HG02642 (cell line): ENCODE data around the gene RSPH1.
A peak's percentile ranks its signal among the peaks of the same experiment; 100 is the strongest.

Source experiments
- ATAC-seq: cut with Tn5 transposase; IDR thresholded peaks from one replicate; pipeline ENCODE4 v1.9.1; 2021; ENCODE audit warnings: mild to moderate bottlenecking; ENCODE audit not compliant: unreplicated experiment, poor library complexity

The RSPH1 gene

DNA sequence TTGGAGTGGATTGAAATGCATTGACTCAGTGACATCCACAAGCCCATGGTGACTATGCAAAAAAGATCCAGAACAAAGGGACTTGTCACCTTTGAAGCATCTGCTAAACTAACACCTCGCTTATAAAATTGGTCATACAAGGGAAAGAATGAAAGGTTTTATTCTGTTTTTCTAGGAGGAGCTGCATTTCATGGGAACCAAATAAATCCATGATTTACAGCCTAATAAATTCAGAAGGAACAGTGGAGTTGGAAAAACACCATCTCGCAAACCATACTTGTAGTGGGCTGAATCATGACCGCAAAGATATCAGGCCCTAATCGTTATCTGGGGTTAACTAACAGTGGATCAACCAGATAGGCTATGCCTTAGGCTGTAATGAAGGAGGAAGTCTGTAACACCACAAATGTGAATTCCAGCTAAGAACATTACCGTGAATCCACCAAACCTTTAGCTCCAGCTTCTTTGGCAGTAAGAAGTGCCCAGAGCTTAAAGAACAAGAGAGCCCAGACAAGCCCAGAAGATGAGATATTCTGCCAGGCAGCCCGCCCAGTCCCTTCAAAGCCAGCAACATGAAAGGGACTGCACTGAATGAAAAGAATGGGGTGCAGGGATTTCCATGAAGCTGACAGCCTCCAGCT, 27.4 kb downstream of the RSPH1 start:
- no peak for ATAC-seq

DNA sequence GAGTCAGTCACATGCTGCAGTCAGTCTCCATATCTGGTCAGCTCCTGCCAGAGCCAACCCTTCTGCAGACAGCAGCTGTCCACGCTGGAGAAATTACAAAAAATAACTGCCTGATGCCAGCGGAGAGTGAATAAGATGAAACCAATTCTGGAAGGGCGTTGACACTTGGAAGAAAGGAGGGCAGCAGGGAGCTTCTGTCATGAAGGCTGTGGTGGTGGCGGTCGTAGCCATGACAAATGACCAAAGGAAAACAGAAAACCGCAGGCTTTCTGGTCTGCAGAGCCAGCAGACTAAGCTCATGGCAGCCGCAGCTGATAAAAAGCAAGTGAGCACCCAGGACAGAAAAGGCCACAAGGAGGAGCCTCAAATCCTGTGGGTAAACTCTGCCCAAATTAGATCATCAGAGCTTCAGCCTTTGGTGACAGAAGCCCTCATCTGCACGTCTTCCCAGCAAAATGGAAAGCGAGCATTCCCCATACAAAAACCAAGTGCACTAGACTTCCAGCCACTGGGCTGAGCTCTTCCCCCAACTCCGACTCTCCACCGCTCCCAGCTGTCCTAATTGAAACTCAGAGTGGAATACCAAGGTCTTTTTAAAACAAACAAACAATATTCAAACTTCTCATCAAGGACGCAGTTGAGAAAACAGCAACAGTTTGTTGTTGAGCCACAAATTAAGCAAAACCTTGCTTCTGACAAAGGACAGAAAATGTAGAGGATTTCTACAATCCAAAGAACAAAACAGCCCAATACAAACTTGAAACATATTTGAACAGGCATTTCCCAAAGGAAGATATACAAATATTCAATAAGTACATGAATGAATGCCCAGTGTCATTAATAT, 28.7 kb downstream of the RSPH1 start:
- no peak for ATAC-seq

DNA sequence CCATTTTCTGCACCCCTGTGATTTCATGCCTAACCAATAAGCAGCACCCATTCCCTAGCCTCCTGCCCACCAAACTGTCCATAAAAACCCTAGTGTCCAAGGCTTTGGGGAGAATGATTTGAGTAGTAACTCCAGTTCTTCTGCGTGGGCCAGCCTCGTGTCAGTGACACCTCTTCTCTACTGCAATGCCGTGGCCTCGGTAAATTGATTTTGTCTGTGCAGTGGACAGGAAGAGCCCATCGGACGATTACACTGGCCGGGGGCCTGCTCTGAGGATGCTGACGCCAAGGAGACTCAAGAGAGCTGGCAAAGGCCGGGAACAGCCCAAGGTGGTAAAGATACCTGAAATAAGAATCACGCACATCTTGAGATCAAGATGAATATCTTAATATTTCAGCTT, 29.3 kb downstream of the RSPH1 start:
- ATAC-seq, result no peak

DNA sequence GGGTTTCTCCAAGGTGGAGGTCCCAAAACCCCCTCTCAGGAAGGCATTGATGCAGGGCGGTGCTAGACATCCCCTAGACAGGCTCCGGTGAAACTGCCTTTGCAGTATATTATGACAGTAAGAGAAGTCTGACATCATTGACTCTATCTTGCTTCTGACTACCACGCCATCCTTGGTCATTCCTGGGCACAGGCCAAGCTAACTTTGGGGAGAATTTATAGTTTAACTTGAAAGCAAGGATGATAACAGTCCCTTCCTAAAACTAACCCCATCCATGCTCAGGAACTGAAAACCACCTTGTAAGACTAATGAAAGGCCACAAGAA, 30.3 kb downstream of the RSPH1 start:
- no peak for ATAC-seq

DNA sequence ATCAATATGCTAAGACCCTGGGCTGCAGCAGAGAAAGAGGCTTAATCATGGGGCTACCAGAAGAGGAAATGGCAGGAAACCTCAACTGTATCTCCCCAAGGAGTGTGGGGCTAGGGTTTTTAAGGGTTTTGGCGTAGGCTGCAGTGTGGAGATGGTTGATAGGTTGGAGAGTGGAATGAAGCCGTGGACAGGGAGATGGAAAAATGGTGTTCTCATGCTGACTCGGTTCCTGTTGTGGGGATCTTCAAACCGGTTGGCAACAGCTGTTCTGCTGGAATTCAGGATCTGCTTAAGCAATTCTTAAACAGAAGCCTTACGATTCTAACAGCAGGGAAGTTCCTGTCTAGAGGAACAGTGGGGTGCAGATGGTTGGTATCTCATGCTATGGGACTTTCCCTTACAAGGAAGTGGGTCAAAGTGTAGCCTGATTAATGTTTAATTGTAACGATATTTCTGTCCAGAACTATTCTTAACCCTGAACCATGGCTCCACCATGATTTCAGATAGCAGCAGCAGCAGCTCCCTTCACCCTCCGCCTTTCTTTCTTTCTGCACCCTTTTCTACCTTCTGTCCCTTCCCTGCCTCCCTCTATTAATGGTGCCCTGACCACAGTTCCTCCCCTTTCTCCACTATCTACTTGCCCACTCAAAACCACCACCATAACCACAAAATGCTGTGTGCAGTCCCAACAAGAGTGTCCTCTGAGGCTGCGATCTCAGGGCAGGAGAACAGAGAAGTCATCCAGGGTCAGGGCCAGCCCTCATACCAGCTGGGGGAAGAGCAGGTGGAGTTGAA, 30.8 kb downstream of the RSPH1 start:
- peak; percentile 26 for ATAC-seq

DNA sequence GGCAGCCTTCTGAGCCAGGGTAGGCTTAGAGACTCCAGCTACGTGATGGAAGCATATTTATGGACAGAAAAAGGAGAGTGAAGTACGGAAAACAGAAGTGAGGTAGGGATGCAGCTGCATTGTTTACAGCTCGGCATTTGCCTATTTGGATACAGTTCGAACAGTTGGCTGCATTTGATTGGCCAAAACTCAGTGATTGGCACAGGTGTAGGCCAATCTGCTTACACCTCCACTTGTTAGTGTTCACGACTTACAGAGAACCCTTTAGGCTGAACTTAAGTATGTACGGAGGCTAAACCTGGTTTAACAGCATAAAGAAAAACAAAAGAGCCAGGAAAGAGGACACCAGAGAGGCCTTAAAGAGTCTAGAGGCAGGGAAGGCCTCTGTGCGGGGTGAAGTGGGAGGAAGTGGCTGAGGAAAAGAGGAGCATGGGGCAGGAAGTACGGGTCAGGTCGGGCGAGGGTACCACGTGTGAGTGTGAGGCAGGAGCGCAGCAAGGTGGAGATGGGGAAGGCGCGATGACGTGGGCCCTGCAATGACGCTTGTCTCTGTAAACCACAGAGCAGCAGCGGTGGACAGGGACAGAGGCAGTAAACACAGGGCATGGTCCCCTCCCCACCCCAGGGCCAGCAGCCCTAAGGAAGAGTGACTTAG, 32.0 kb downstream of the RSPH1 start:
- no peak for ATAC-seq

DNA sequence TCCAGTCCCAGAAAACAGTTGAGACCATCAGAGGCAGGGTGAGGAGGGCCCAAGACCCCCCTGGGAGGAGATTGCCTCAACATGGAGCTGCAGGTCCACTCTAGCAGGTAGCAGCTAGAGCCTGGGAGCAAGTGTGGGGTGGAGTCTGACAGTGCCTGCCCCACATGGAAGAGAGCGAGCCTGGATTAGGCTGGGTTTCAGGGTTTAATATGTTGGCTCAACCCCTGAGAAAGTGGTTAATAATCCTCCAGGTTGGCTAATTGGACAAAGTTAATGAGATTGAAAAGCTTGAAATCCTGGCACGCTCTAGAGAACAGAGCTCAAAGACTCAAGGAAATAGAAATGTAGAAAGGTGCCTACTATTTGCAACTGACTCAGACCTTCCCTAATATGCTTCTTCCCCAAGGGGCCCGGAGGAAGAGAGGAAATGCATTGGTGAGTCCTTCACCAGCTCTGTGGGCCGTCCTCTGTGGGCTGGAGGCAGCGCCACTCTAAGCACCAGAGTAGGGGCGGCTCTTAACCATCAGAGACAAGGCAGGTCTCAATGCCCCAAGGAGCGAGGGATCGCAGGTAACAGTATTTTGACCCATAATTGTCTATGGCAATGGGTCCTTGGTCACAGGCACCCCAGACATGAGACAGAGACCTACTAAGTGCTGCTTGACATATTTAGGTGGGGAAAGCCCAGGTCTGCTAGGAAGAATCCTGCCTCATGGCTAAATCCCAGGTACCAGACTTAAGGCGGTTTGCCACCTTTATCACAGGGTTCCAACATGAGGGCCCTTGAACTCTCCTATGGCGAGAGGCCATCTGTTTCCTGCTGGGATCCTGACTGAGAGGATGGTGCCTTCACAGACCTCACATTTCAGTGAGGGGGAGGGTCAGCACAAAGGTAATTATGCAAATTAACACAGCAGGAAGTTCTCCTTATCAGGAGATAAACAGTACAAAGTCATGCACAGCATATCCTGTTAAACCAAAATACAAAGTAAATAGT, 33.8 kb downstream of the RSPH1 start:
- ATAC-seq, result no peak

DNA sequence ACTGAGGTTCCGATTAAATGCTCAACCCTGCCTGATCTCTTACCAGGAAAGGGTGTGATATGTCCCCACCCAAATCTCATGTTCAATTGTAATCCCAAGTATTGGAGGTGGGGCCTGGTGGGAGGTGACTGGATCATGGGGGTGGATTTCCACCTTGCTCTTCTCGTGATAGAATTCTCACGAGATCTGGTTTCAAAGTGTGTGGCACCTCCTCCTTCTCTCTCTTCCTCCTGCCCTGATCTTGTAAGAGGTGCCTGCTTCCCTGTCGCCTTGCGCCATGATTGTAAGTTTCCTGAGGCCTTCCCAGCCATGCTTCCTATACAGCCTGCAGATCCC, 34.9 kb downstream of the RSPH1 start:
- peak; percentile 3 for ATAC-seq

DNA sequence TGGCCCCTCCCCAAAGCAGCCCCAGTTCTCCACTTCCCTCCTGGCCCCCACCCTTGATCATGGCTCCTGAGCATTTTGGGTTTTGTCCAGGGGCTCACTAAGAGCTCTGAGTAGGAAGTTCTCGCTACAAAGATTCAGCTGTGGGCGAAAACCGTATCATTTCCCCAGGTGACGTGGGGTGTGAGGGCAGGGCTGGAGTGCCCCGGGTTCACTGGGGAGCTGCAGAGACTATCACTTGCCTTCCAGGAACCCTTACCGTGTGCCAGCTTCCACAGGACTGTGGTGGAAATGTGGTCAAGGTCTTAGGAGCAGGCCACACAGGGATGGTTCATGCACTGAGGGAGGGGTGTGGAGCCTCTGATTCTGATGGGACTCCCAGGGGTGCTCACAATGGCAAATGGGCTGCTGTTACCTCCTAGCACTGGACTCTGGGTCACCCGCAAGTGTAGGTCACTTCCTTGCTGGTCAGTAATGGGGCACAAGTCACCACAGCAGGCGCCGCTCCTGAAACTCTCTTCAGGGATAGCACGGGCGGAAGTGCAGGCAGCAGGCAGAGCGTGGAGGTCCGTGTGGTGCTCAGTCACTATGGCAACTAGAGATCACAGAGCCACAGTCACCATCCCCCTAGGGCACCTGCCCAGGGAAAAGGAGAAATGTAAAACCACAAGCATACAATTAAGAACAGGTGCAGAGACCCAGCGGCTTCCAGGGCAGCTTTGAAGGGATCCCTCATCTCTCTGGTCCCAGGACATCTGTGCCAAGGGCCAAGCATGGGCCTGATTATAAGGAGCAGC, 35.4 kb downstream of the RSPH1 start:
- ATAC-seq, result peak; percentile 51

DNA sequence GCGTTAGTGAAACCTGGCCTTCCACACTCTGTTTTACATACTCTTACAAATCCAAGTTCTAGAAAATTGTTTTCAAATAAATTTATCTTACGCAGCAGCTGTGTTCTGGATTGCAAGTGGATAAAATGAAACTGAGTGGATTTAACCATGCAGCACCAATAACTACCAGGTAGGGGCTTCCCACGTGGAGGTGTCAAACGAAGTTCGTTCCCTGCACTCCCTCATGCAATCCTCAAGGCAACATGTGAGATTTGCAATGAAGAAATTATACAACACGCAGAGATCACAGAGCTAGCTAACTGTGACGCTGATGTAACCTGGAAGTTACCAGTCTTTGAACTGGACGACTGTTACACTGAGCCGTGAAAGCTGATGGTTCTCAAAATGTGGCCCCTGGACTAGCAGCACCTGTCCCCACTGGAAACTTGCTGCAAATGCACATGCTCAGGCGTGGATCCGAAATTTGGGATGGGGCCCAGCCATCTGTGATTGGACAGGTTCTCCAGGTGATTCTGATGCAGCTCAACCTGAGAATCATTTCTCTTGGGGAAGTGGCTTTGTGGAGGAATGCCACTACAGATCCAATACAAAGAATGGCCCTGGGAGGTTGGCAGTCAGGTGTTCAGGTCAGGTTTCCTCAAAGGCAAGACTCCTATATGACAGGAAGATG, 36.3 kb downstream of the RSPH1 start:
- no peak for ATAC-seq

DNA sequence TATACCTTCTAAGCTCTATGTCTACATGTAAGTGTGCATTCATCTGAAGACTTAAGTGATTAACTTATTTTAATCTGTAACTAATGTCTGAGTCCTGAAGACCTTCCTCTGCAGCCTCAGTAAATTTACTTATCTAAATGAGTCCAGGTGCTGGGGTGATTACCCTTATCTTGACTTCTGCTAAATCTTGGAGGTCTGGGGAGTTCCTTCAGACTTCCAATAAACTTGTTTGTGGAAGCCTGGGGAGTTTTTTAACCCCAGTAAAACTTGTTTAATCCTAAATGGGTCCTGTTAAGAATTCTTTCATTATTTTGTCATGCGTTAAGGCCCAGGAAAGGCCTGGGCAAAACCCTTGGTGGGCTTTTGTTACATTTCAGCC, 37.0 kb downstream of the RSPH1 start:
- ATAC-seq, result no peak

DNA sequence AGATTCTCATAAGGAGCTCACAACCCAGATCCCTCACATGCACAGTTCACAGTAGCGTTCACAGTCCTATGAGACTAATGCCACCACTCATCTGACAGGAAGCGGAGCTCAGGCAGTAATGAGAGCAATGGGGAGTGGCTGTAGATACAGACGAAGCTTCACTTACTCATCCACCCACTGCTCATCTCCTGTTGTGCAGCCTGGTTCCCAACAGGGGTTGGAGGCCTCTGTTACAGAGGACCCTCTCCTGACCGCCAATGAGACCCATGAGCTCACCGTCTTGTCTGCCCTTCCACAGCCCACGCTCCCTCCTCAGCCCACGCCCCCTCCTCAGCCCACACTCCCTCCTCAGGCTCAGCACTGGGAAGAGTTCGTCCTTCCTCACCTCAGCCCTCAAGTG, 39.6 kb downstream of the RSPH1 start:
- no peak for ATAC-seq

DNA sequence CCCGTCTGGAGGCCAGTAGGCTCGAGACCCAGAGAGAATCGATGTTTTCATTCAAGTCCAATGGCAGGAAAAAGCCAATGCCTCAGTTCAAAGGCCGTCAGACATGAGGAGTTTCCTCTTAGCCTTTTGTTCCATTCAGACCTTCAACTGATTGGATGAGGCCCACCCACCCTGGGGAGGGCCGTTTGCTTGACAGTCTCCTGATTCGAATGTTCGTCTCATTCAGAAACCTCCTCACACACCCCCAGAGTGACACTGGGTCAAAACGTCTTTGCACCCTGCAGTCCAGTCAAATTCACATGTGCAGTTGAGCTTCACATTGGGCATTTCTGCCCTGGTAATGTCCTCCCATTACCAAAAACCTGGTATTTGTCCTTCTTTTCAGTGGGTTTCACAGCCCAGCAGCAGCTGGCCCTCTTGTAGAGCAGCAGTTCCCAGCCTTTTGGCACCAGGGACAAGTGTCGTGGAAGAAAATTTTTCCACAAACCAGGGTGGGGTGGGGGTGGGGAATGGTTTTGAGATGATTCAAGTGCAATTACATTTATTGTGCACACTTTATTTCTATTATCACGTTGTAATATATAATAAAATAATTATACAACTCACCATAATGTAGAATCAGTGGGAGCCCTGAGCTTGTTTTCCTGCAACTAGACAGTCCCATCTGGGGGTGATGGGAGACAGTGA, 40.1 kb downstream of the RSPH1 start:
- no peak for ATAC-seq

DNA sequence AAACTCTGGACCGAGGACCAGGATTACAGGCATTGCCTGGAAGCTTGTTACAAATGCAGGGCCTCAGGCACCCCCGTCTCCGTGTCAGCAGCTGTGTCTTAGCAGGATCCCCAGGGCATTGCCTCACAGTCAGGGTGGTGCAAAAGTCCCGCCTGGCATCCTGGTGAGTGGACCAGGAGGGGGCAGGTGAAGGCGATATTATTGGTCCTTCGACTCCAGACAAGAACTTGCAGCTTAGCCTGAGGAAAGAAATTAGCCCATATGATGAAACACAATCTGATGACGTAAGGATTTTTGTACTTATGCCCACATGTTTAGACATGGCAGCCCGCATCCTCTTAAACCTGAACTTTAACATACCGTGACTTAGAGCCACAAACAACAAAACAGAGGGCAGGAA, 40.8 kb downstream of the RSPH1 start:
- ATAC-seq, result no peak

DNA sequence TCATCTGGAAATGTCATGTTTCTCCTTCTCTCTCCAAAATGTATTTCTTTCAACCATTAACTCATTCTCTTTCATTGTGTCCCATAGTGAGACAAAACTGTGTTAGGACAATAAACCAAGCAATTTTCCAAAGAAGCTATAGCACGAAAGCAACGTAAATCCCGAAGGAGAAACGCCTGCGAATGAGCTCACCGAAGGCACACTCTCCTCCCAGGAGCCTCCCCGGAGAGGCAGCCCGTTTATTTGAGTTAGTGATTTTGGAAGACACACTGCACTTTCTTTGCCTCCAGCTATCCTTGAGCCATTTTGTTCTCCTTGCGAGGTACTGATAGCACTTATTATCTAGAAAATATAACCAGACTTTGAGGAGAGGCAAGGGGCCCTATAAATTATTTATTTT, 41.2 kb downstream of the RSPH1 start:
- no peak for ATAC-seq

DNA sequence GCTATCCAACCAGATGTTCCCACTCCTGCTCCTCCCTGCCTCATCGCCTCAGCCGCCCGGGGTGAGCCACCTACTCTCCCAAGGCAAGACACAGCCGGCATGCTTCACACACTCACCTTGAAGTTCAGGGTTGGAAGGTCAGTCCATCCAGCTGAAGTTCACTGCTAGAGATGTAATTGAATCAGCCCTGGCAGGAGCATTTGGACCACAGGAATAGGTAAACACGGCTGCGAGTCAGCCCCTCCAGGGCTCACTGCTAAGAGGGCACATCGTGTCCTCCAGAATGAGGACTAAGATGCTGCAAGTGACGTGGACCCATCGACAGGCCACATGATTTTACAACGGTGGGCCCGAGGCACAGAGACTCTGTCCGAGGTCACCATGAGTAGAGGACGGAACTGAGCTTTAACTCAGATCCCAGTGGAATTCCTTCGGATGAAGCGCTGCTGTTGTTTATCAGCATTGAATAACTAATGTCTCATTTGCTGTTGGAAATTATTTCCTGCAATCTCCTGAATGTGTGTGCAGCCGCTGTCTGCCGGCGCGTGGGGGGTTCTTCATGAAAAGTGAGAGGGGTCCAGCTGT, 41.9 kb downstream of the RSPH1 start:
- ATAC-seq, result no peak

DNA sequence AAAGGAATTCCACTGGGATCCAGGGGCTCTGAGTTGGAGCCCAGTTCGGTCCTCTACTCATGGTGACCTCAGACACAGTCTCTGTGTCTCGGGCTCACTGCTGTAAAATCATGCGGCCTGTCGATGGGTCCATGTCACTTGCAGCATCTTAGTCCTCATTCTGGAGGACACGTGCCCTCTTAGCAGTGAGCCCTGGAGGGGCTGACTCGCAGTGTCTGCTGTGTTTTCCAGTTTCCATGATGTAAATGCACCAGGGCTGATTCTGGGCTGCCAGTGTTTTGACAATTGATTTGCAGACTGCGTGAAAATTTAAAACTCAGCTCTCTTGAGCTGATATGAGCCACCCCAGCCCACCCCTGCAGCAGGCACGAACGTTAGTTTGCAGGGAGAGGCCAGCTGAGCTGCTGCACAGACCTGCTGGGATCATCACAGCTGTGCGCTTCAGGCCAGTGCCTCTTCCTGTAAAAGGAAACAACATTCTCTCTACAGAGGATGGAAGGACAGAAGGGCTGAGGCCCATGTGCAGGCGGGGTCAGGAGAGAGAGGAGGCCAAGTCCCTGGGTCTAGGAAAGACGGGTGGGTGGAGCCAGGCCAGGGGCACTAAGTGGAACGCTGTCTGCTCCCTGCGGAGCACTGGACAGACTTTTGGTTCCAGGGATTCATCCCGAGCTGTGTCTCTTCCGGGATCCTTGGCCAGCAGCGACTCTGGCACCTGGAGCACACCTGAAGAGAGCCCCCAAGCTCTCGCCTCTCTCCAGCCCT, 42.6 kb downstream of the RSPH1 start:
- no peak for ATAC-seq
